Colonic mucosa (tissue), 4 donors: ENCODE measurements around the gene CFP. TPM values are rescaled to one million over a fixed set of nuclear protein-coding genes. Genes with fewer than 3 reads are reported as not detected.

Experiments
- DNase-seq: peaks from one replicate; pipeline ENCODE4 v3.0.0-alpha.2; 2020
- H3K27ac ChIP-seq: fragments of 200-600 bp; one replicate; pipeline ENCODE4 v1.8.0; 2021
- H3K27me3 ChIP-seq: fragments of 200-600 bp; one replicate; pipeline ENCODE4 v1.8.0; 2021
- H3K36me3 ChIP-seq: fragments of 200-600 bp; one replicate; pipeline ENCODE4 v1.8.0; 2021
- H3K4me1 ChIP-seq: fragments of 200-600 bp; one replicate; pipeline ENCODE4 v1.8.0; 2021; ENCODE audit warnings: mild to moderate bottlenecking
- H3K4me3 ChIP-seq: fragments of 200-600 bp; one replicate; pipeline ENCODE4 v1.8.0; 2021
- H3K9ac ChIP-seq, 2 donors: one replicate each; pipeline ENCODE4 v1.7.0; 2013; ENCODE audit warnings: control low read depth in 2 of 2, low read depth in 2 of 2, low read length in 2 of 2
- H3K9me3 ChIP-seq: fragments of 200-600 bp; one replicate; pipeline ENCODE4 v1.8.0; 2021
- intact Hi-C: fragments of 100-400 bp; cut with DNase I; formaldehyde crosslinking; loops from one replicate; pipeline ENCODE4 v1.14.1; 2022
- total RNA-seq, 2 donors: library from RNA; stranded (reverse); fragmentation: NEBNext Ultra II Directional in 1 of 2; extraction: Animal tissue kit (Norgen Biotek cat#: 25700) in 1 of 2; gene quantifications; one replicate each; pipeline ENCODE4 v1.2.1, GENCODE V29; 2021
- TF ChIP-seq, protein P1 (sequence below): fragments of 200-600 bp; IDR thresholded peaks from one replicate; pipeline ENCODE4 v1.8.0; 2022; ENCODE audit warnings: antibody characterized with exemption, mild to moderate bottlenecking
- donor health status: healthy.
- donor health status: DM: no; HTN: no; CAD: no.
- donor health status: DM: no; HTN: no; CAD: no.

The CFP gene
- total RNA-seq, 2 donors from 2014 or later, result 1.1 to 4.1 TPM

DNA sequence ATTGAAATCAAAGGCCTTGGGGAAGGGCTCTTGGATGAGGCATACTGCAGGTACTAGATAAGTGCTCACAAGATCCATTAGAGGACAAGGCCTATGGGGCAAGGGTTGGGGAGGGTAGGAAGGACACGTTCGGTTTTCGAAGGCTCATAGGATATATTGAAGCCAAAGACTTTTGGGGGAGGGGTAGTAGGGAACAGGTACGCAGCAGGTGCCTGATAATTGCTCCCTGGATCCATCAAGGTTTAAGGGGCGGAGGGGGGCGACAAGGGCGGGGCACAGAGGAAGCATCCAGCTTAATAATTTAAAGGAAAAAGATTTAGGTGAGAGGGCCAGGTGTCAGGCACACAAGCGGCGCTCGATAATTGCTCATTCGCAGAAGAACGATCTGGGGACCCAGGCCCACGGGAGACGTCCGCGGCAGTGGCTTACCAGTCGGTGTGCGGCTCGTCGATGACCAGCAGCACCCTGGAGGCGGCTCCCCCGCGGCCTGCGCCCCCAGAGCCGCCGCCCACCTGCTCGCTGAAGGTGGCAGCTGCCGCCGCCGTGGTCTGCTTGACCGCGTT, 10.7 kb downstream of the CFP start:
- TF ChIP-seq, protein P1, sequence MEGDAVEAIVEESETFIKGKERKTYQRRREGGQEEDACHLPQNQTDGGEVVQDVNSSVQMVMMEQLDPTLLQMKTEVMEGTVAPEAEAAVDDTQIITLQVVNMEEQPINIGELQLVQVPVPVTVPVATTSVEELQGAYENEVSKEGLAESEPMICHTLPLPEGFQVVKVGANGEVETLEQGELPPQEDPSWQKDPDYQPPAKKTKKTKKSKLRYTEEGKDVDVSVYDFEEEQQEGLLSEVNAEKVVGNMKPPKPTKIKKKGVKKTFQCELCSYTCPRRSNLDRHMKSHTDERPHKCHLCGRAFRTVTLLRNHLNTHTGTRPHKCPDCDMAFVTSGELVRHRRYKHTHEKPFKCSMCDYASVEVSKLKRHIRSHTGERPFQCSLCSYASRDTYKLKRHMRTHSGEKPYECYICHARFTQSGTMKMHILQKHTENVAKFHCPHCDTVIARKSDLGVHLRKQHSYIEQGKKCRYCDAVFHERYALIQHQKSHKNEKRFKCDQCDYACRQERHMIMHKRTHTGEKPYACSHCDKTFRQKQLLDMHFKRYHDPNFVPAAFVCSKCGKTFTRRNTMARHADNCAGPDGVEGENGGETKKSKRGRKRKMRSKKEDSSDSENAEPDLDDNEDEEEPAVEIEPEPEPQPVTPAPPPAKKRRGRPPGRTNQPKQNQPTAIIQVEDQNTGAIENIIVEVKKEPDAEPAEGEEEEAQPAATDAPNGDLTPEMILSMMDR, result no peak
- no peak for DNase-seq
- H3K9ac ChIP-seq, result no peak overlapping the region
- no peaks in the 10 kb centered on the region for H3K36me3 ChIP-seq
- intact Hi-C loops, result no loop called here
- no peaks in the 10 kb centered on the region for H3K27me3 ChIP-seq
- no peak overlapping the region for H3K27ac ChIP-seq
- H3K4me3 ChIP-seq, result no peak overlapping the region
- no peaks in the 10 kb centered on the region for H3K9me3 ChIP-seq
- no peaks in the 10 kb centered on the region for H3K4me1 ChIP-seq

DNA sequence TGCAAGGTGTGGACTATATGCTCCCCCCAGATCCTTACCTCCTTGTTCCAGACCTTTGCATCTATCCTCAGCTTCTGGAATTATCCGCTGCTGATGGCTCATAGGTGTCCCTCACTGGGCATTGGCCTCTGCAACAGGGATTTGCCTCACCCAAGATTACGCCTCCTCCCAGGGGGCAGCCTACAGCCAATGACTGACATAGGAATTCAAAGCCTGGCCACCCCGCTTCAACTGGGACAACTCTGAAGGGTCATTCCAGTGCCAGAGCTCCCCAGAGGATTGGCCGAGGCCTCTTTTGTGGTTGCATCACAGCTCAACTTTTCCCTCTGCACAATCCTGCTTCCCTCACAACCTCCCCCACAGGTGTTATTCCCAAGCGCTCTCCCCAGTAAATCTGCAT, 15.1 kb downstream of the CFP start:
- Histone ChIP-seq H3K27ac (no peak overlapping the region), H3K27me3 (no peaks in the 10 kb centered on the region), H3K4me1 (no peaks in the 10 kb centered on the region), H3K4me3 (no peak overlapping the region), H3K36me3 (no peaks in the 10 kb centered on the region), H3K9ac (no peak overlapping the region), H3K9me3 (no peaks in the 10 kb centered on the region)
- DNase-seq, result no peak
- TF ChIP-seq, protein P1, result no peak
- intact Hi-C loops, result no loop called here

DNA sequence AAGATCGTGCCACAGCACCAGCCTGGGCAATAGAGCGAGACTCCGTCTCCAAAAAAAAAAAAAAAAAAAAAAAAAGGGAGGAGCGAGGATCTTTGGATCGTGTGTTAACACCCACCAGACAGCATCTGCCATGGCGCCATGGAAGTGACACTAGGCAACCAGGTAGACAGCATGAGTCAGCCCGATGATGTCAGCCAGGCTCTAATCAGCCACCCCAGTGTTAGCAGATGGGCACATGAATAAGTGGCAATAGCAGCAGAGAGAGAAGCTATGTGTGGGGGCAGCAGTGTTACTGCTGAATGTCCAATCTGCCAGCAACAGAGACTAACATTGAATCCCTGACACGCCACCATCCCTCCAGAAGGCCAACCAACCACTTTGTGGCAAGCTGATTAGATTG, 16.6 kb downstream of the CFP start:
- Histone ChIP-seq H3K27ac (no peak overlapping the region), H3K4me3 (no peak overlapping the region), H3K9me3 (no peaks in the 10 kb centered on the region), H3K27me3 (no peaks in the 10 kb centered on the region), H3K9ac (no peak overlapping the region), H3K4me1 (no peaks in the 10 kb centered on the region), H3K36me3 (no peaks in the 10 kb centered on the region)
- no peak for DNase-seq
- TF ChIP-seq, protein P1, result no peak
- intact Hi-C loops, result no loop called here

DNA sequence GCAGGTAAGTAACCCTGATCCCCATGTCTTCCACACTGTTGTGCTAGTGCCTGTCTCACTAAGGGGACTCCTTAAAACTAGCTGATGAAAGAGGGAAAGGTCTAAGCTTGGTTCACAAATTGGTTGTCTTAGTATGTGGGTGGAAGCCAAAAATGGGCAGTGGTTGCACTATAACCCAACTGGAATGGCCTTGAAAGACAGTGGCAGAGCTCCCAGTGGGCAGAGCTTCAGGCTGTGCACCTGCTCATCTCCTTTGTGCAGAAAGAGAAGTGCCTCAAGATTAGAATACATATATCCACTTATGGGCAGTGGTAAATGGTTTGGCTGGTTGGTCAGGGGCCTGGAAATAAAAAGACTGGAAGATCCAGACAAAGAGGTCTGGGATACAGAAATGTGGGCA, 17.3 kb downstream of the CFP start:
- Histone ChIP-seq H3K4me3 (no peak overlapping the region), H3K9me3 (no peaks in the 10 kb centered on the region), H3K9ac (no peak overlapping the region), H3K27me3 (no peaks in the 10 kb centered on the region), H3K27ac (no peak overlapping the region), H3K4me1 (no peaks in the 10 kb centered on the region), H3K36me3 (no peaks in the 10 kb centered on the region)
- DNase-seq, result no peak
- intact Hi-C loops, result no loop called here
- TF ChIP-seq, protein P1, result no peak

DNA sequence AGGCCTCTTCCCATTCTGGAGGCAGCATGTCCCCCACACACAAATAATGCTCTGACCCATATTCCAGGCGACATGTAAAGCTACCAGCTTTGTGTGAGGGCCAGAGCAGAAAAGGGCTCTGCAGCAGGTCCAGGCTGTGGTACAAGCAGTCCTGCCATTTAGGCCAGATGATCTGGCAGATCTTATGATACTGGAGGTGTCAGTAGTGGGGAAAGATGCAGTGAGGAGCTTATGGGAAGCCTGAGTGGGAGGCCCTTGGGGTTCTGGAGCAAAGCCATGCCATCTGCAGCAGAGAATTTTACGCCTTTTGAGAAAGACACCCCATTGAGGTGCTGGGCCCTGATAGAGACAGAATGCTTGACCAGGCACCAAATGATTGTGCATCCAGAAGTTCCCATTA, 17.8 kb downstream of the CFP start:
- Histone ChIP-seq H3K27ac (no peak overlapping the region), H3K9ac (no peak overlapping the region), H3K4me1 (no peaks in the 10 kb centered on the region), H3K36me3 (no peaks in the 10 kb centered on the region), H3K9me3 (no peaks in the 10 kb centered on the region), H3K4me3 (no peak overlapping the region), H3K27me3 (no peaks in the 10 kb centered on the region)
- TF ChIP-seq, protein P1, result no peak
- DNase-seq, result no peak
- intact Hi-C loops, result no loop called here
